Panc1 (cell line): ENCODE data around the gene COL23A1. TPM values are rescaled to one million over a fixed set of nuclear protein-coding genes. Genes with fewer than 3 reads are reported as not detected.

ENCODE experiments used
- ATAC-seq: fragments of 200-7000 bp; cut with Tn5 transposase; 2 replicates; pipeline ENCODE4 v1.9.1; 2020; ENCODE audit warnings: mild to moderate bottlenecking, moderate library complexity
- BruUV-seq: library from RNA; stranded (reverse); fragments of 400-500 nt; replicated peaks from 2 replicates; lab custom pipeline; 2021; lab: Mats Ljungman, UMichigan
- CTCF ChIA-PET: fragments of 300-600 bp; sonication (Branson Sonifier 250); formaldehyde crosslinking; loops from one replicate; lab custom pipeline; 2022; ENCODE audit warnings: antibody characterized with exemption; lab: Charles Lee
- POLR2A ChIA-PET: fragments of 300-600 bp; sonication (Branson Sonifier 250); formaldehyde crosslinking; loops from one replicate; lab custom pipeline; 2022; ENCODE audit warnings: antibody characterized with exemption; lab: Charles Lee
- DNase-seq: peaks from one replicate; pipeline ENCODE4 v3.0.0-alpha.2; 2010; ENCODE audit warnings: low read depth, low spot score
- H3K27ac ChIP-seq: 2 replicates; pipeline ENCODE4 v1.5.1; 2011; ENCODE audit warnings: mild to moderate bottlenecking, low read length, inconsistent platforms
- H3K27me3 ChIP-seq: fragments of 200-500 bp; sonication (Bioruptor generic); 2 replicates; pipeline ENCODE4 v1.6.0; 2014; ENCODE audit warnings: low read length, inconsistent platforms; ENCODE audit not compliant: control insufficient read depth, insufficient read depth
- H3K36me3 ChIP-seq: fragments of 200-500 bp; sonication (Bioruptor generic); 2 replicates; pipeline ENCODE4 v1.5.1; 2014; ENCODE audit warnings: inconsistent platforms, mild to moderate bottlenecking, low read length, moderate library complexity; ENCODE audit not compliant: control insufficient read depth, insufficient read depth
- H3K4me1 ChIP-seq: 2 replicates; pipeline ENCODE4 v1.5.1; 2011; ENCODE audit warnings: inconsistent platforms, mild to moderate bottlenecking, low read length, moderate library complexity; ENCODE audit not compliant: control insufficient read depth, insufficient read depth
- H3K4me3 ChIP-seq, 2 experiments: 2 replicates each; pipeline ENCODE4 v1.5.1; 2011 to 2012; ENCODE audit warnings: low read depth in 2 of 2, low read length in 2 of 2, mild to moderate bottlenecking in 2 of 2, inconsistent platforms in 1 of 2, moderate library complexity in 1 of 2
- H3K9me3 ChIP-seq: fragments of 200-500 bp; sonication (Bioruptor generic); 2 replicates; pipeline ENCODE4 v1.5.1; 2014; ENCODE audit warnings: low read depth, mild to moderate bottlenecking, inconsistent platforms, low read length, moderate library complexity; ENCODE audit not compliant: control insufficient read depth, insufficient read depth
- POLR2AphosphoS5 ChIP-seq: IDR thresholded peaks from 2 replicates; pipeline ENCODE4 v1.6.1; 2012; ENCODE audit warnings: mild to moderate bottlenecking, low read depth, low read length, moderate library complexity
- SIN3A ChIP-seq: IDR thresholded peaks from 2 replicates; pipeline ENCODE4 v1.6.1; 2012; ENCODE audit warnings: low read depth, mild to moderate bottlenecking, low read length, moderate library complexity, borderline replicate concordance; ENCODE audit not compliant: insufficient read depth
- TCF7L2 ChIP-seq: IDR thresholded peaks from 2 replicates; pipeline ENCODE4 v1.6.1; 2011; ENCODE audit warnings: mild to moderate bottlenecking, low read depth, low read length, inconsistent platforms
- in situ Hi-C: cut with HindIII; loops from 2 replicates; pipeline ENCODE4 v1.10.0; 2016; ENCODE audit warnings: low sequenced_read_pairs, low pct_unique_long_range_greater_than_20kb
- intact Hi-C: fragments of 100-400 bp; cut with micrococcal nuclease; formaldehyde crosslinking; loops from one replicate; pipeline ENCODE4 v1.10.0; 2022; ENCODE audit not compliant: unreplicated experiment
- total RNA-seq: library from RNA; stranded (reverse); gene quantifications from one replicate; pipeline ENCODE4 v1.2.1, GENCODE V29; 2021; ENCODE audit not compliant: unreplicated experiment
- TF ChIP-seq, protein P1 (sequence below): fragments of 450-650 bp; IDR thresholded peaks from 2 replicates; pipeline ENCODE4 v1.5.1; 2017; ENCODE audit warnings: mild to moderate bottlenecking
- TF ChIP-seq, protein P2 (sequence below), 2 experiments: IDR thresholded peaks; 2 replicates each; pipeline ENCODE4 v1.6.1; 2011 to 2012; ENCODE audit warnings: low read depth in 2 of 2, control low read depth in 1 of 2, low read length in 1 of 2, mild to moderate bottlenecking in 1 of 2, moderate library complexity in 1 of 2; ENCODE audit not compliant: insufficient read depth in 1 of 2

The COL23A1 gene
- total RNA-seq, 1 experiment from 2014 or later = 0.05 TPM

DNA sequence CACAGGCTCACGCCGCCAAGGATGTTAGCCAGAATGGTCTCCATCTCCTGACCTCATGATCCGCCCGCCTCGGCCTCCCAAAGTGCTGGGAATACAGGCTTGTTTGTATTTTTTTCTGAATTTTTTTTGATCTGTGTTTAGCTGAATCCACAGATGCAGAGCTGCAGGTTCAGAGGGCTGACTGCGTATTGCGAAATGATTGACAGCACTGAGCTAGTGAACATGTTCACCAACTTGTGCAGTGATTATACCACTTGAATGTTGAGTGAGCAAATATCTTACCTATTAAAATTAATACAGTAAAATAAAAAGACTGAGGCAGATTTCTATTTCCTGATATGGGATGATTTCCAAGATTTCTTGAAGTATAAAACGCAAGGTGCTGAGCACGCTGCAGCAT lies 234.5 kb downstream of the COL23A1 start:
- H3K4me3 ChIP-seq = no peak overlapping the region
- no TSS peak for BruUV-seq
- POLR2A ChIA-PET = no interaction called here
- in situ Hi-C loops (no loop called here), intact Hi-C loops (no loop called here)
- CTCF ChIA-PET = no interaction called here
- H3K4me1 ChIP-seq = 0 out of 2 replicates have a peak, but pooled peaks cover 5% of the 10 kb centered on the region
- no peak for DNase-seq
- TF ChIP-seq, protein P1, sequence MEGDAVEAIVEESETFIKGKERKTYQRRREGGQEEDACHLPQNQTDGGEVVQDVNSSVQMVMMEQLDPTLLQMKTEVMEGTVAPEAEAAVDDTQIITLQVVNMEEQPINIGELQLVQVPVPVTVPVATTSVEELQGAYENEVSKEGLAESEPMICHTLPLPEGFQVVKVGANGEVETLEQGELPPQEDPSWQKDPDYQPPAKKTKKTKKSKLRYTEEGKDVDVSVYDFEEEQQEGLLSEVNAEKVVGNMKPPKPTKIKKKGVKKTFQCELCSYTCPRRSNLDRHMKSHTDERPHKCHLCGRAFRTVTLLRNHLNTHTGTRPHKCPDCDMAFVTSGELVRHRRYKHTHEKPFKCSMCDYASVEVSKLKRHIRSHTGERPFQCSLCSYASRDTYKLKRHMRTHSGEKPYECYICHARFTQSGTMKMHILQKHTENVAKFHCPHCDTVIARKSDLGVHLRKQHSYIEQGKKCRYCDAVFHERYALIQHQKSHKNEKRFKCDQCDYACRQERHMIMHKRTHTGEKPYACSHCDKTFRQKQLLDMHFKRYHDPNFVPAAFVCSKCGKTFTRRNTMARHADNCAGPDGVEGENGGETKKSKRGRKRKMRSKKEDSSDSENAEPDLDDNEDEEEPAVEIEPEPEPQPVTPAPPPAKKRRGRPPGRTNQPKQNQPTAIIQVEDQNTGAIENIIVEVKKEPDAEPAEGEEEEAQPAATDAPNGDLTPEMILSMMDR = no peak
- no peak for TF ChIP-seq POLR2AphosphoS5
- no peak for TF ChIP-seq SIN3A
- no peak for TF ChIP-seq TCF7L2
- TF ChIP-seq, protein P2, sequence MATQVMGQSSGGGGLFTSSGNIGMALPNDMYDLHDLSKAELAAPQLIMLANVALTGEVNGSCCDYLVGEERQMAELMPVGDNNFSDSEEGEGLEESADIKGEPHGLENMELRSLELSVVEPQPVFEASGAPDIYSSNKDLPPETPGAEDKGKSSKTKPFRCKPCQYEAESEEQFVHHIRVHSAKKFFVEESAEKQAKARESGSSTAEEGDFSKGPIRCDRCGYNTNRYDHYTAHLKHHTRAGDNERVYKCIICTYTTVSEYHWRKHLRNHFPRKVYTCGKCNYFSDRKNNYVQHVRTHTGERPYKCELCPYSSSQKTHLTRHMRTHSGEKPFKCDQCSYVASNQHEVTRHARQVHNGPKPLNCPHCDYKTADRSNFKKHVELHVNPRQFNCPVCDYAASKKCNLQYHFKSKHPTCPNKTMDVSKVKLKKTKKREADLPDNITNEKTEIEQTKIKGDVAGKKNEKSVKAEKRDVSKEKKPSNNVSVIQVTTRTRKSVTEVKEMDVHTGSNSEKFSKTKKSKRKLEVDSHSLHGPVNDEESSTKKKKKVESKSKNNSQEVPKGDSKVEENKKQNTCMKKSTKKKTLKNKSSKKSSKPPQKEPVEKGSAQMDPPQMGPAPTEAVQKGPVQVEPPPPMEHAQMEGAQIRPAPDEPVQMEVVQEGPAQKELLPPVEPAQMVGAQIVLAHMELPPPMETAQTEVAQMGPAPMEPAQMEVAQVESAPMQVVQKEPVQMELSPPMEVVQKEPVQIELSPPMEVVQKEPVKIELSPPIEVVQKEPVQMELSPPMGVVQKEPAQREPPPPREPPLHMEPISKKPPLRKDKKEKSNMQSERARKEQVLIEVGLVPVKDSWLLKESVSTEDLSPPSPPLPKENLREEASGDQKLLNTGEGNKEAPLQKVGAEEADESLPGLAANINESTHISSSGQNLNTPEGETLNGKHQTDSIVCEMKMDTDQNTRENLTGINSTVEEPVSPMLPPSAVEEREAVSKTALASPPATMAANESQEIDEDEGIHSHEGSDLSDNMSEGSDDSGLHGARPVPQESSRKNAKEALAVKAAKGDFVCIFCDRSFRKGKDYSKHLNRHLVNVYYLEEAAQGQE (IDR thresholded peaks at IDR 0.05; ENCODE audit: insufficient read depth in 1 of 2, low read depth in 2 of 2, low read length in 1 of 2) = no peak
- no peaks in the 10 kb centered on the region for H3K9me3 ChIP-seq
- H3K27ac ChIP-seq = no peak overlapping the region
- ATAC-seq = no peak
- H3K27me3 ChIP-seq = no peaks in the 10 kb centered on the region
- H3K36me3 ChIP-seq = no peaks in the 10 kb centered on the region

DNA sequence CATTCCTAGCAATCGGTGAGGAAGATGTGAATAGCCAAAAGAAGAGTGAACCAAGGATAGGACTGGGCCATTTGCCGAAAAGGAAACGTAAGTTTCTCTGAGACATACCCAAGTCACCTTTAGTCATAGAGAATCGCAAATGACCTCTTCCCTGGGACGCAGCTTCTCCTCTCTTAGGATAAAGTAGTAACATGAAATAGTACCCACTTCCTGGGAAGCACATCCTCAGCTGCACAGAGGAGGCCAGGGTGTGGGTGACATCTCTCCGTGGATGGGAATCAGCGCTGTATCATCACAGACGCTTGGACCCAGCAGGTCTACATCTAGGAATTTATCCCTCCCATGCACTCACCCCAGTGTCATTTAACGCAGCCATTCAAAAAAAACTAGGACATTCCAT lies 236.7 kb downstream of the COL23A1 start:
- in situ Hi-C loops (no loop called here), intact Hi-C loops (no loop called here)
- ATAC-seq (no peak), DNase-seq (no peak)
- Histone ChIP-seq H3K27ac (no peak overlapping the region), H3K4me1 (0 out of 2 replicates have a peak, but pooled peaks cover 5% of the 10 kb centered on the region), H3K27me3 (no peaks in the 10 kb centered on the region), H3K9me3 (no peaks in the 10 kb centered on the region), H3K4me3 (no peak overlapping the region), H3K36me3 (no peaks in the 10 kb centered on the region)
- ChIA-PET CTCF (no interaction called here), POLR2A (no interaction called here)
- TF ChIP-seq, protein P1 = no peak
- no peak for TF ChIP-seq TCF7L2
- no peak for TF ChIP-seq POLR2AphosphoS5
- TF ChIP-seq, protein P2 (IDR thresholded peaks at IDR 0.05; ENCODE audit: insufficient read depth in 1 of 2, low read depth in 2 of 2, low read length in 1 of 2) = no peak
- no peak for TF ChIP-seq SIN3A
- BruUV-seq = no TSS peak
